ENCODE measurements around the gene PLA2G15.

The PLA2G15 gene

DNA sequence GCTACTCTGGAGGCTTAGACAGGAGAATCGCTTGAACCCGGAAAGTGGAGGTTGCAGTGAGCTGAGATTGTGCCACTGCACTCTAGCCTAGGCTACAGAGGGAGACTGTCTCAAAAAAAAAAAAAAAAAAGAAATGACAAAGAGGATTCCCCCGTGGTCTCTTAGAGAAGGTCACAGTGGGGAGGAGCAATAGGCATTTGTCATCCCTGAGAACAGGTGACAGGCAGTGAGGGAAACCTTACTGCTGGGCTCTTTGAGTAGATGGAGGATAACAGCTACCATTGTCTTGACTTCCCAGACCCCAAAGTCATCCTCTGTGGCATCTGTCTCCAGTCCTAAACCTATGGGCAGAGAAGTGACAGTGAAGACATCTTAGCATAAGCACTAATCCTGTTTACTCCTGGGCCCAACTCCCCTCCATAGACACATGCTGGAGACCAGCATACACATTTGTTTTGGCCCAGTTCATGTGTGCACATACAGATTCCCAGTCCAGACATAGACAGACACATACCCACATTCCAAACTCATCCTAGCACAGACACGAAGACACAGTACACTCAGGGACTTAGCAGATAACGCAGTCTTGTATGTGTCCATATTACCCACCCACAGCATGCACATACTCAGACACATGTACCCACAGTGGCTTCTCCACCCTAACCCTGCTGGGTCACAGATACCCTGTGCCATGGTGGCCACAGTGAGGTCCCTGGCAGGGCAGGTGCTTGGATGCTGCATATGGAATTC lies 11.9 kb upstream of the PLA2G15 start:
- DNase-seq, result no peak

- DNase-seq, result no peak
Measured at GRCh38 chr16:68233835-68234187, 11.4 kb upstream of the PLA2G15 start.

- no peak for DNase-seq
Measured at GRCh38 chr16:68234188-68235107, 10.7 kb upstream of the PLA2G15 start.

DNA sequence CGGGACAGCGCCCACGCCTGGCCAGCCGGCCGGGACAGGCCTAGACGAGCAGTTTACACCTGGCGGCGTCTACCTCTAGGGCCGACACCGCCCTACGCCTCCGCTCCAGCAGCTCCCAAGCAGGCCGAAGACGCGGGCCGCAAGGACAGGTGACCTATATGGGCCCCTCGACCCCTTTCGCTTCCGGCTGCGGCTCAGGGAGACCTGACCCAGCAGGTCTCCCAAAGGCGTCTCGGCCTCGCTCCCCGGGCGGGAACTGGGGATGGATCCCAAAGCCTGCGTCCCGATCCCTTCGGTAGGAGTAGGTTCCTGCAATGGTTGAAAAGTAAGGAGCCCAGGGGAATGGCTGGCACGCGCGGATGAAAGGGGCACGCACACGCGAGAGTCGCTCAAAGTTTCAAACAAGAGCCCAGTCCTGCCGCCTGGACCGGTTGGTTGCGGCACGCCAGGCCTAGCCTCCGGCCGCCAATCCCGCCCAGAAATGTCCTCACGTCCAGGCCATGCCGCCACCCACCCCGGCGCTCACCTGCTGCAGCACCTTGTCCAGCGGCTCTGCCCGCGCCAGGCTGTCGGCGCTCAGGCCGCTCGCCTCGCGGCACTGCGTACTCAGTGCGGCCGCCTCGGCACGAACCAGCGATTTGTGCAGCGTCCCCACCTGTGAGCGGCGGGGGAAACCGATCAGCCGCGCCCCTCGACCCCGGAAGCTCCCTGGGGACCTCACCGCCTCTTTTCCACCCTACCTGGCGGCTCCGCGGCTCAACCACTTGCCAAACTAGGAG lies 9.9 kb upstream of the PLA2G15 start:
- DNase-seq, result no peak

DNA sequence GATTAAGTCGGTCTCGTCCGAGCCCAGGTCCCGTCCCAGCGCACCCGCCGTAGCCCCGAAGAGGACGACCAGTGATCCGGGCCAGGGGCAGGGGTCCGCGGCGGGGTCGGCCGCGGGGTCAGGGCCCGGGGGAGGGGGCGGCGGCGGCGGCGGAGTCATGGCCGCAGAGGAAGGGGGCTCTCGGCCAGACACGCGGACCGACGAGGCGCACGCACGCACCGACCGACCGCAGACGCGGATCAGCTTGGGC lies 9.4 kb upstream of the PLA2G15 start, which contains the start of gene ESRP2:
ESRP2 (minus strand) TSS at position 241 of the 250 bp plus-strand sequence; CDS start at position 159, 82 bp downstream.
- no peak for DNase-seq

DNA sequence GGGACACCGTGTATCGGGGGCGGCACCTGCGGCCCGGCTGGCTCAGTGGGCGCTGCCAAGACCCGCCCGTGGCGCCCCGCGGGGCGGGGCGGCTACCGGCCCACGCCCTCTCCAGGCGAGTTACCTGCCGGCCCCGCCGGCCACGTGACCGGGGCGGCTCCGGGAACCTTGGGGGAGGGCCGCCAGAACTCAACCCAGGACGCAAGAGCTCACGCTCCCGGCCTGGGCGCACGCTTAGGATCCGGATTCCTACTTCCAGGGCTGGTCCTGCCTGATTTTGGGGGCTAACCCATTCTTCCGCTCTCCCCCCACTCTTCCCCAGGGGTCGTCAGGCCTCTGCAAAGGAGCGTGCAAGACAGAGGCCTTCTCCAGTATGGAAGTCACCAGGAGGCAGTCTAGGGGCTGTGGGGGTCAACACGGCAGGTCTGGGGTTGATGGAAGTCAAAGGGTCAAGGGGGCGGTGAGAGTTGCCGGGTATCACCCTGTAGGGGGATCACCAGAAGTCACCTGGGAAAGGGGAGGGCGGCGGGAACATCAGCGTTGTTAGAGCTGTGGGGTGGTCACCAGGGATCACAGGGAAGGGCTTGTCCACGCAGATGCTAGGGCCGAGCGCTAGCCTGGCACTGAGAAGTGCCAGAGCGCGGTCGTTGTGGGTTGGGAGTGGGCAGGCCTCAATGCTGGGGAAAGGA lies 8.9 kb upstream of the PLA2G15 start:
- no peak for DNase-seq

DNA sequence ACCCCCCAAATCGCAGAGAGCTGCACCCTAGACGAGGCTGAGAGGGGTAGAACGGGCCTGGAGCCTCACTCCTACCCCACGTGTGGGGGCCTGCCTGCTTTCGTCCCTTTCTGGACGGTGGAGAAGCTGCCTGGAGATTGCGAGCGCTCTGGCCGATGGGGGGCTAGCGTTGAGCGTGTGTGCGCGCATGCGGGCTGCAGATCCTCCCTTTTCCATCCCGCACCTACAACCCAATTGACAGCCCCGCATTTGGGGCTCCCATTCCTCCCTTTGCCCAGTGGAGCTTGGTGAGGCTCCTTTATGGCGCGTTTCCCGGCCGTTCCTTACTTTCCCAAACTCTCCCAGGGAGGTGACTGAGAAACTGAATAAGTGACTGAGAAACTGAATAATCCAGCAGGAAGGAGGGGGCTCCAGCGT lies 8.3 kb upstream of the PLA2G15 start:
- no peak for DNase-seq

- peak; percentile 85 for DNase-seq
Measured at GRCh38 chr16:68237243-68238028, 7.7 kb upstream of the PLA2G15 start.

DNA sequence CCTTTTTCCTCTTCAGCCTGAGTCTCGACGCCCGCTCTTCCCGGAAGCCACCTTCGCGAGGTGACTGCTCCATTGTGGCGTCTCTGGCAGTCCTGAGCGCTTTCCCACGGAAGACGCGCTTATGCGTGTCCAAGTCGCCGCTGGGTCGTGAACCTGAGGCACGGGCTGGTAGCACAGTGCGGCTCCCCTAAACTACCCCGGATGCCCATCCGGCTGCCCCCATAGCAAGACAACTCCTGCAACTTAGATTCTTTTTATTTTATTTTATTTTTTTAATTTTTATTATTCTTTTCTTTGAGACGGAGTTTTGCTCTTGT lies 7.2 kb upstream of the PLA2G15 start:
- no peak for DNase-seq

GRCh38 chr16:68242085-68242484 lies 3.1 kb upstream of the PLA2G15 start:
- DNase-seq, result no peak

GRCh38 chr16:68242926-68243858 lies 2.0 kb upstream of the PLA2G15 start:
- DNase-seq, result no peak

- DNase-seq, result no peak
Measured at GRCh38 chr16:68244481-68244902, 681 bp upstream of the PLA2G15 start.

- no peak for DNase-seq
Measured at GRCh38 chr16:68246121-68246520, 948 bp downstream of the PLA2G15 start.

GRCh38 chr16:68246666-68247065 lies 1.5 kb downstream of the PLA2G15 start:
- DNase-seq, result no peak

- no peak for DNase-seq
Measured at GRCh38 chr16:68247400-68247799, 2.2 kb downstream of the PLA2G15 start.

DNA sequence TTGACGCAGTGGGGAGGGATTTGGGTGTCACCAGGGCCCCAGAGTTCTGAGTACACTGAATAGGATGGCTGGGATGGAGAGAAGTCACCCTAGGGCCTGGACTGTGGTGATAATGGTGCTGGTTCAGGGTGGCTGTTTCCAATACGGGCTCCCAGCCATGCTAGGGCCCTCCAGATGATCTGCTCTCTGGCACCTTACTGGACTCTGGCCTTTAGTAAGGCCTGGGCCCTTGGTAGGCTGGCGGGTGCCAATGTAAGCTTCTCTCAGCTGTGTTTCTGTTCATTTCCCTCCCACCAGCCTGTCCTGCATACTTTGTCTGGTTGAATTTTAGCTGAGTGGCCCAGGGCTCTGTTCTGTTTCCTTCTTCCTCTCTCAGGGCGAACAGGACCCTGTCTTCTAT lies 2.8 kb downstream of the PLA2G15 start:
- no peak for DNase-seq

GRCh38 chr16:68249371-68249770 lies 4.2 kb downstream of the PLA2G15 start:
- DNase-seq, result no peak

DNA sequence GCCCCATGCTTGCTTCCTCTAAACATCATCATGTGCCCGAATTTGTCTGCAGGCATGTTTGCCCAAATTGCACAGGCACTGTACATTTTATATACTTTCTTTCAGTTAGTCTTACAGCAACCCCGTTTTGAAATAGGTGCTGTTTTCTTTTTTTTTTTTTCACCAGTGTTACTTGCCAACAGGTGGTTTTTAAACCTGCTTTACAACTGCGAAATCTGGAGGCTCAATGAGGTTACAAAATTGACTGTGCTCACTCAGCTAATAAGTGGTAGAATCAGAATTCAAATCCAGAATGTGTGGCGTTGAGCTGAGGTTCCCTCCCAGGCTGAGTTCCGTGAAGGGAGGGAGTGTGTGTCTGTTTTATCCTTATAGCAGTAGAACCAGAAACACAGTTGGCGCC lies 5.8 kb downstream of the PLA2G15 start:
- no peak for DNase-seq

DNA sequence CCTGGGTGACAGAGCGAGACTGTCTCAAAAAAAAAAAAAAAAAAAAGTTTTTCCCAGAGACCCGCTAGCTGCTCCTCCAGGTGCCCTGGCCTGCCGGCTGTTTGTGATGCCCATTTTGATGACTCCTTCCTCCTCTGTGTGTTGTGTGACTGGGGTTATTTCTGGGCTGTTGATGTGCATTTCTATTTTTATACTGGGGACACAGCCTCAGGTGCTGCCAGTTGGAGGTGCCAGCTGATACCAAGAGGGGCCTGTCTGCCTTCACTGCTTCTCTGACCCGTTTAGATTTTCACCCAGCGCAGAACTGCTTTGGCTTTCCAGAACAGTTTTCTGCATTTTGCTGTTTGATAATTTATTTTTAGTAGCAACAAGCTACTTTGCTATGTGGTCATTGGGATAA lies 6.7 kb downstream of the PLA2G15 start:
- no peak for DNase-seq

- DNase-seq, result no peak
Measured at GRCh38 chr16:68252383-68252782, 7.2 kb downstream of the PLA2G15 start.

DNA sequence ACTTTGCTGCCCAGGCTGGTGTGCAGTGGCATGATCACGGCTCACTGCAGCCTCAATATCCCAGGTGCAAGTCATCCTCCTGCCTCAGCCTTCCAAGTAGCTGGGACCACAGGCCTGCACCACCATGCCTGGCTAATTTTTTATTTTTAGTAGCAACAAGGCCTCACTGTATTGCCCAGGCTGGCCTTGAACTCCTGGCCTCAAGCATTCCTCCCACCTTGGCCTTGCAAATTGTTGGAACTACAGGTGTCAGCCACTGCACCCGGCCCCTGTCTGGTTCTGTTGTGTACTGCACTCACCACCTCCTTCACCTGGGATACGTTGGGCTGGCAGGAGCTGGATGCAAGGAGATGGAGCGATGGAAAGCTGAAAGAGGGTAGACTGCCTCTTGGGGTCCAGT lies 8.5 kb downstream of the PLA2G15 start:
- DNase-seq, result no peak

All from activated T-cell treated with anti-CD3 and anti-CD28 coated beads for 4 hours (primary cell).